Ovary (tissue), 9 donors: ENCODE data around the gene DENND5B. TPM values are rescaled to one million over a fixed set of nuclear protein-coding genes. Genes with fewer than 3 reads are reported as not detected.

Experiments
- DNase-seq, 5 donors: peaks; one replicate each; pipeline ENCODE4 v3.0.0-alpha.2; 2019 to 2020
- H3K27ac ChIP-seq, 2 donors: fragments of 200-600 bp; one replicate each; pipeline versions ENCODE4 v1.5.1 to v1.8.0; 2019 to 2022
- H3K27me3 ChIP-seq: fragments of 200-600 bp; one replicate; pipeline ENCODE4 v1.8.0; 2022
- H3K36me3 ChIP-seq: fragments of 200-600 bp; sonication (generic); one replicate; pipeline ENCODE4 v1.5.1; 2019
- H3K4me1 ChIP-seq: one replicate; pipeline ENCODE4 v1.8.1; 2013; ENCODE audit warnings: mild to moderate bottlenecking, moderate library complexity; ENCODE audit not compliant: insufficient read depth
- H3K4me3 ChIP-seq: fragments of 200-600 bp; sonication (generic); one replicate; pipeline ENCODE4 v1.5.1; 2017
- H3K9me3 ChIP-seq, 2 donors: fragments of 200-600 bp in 1 of 2; sonication (generic) in 1 of 2; one replicate each; pipeline versions ENCODE4 v1.5.1 to v1.8.1; 2013 to 2019; ENCODE audit warnings: mild to moderate bottlenecking in 1 of 2, moderate library complexity in 1 of 2
- CTCF ChIP-seq, 3 donors: fragments of 450-650 bp in 2 of 3; fragments of 200-600 bp in 1 of 3; IDR thresholded peaks; one replicate each; pipeline versions ENCODE4 v1.5.1 to v1.8.0; 2016 to 2022; ENCODE audit warnings: antibody characterized with exemption in 3 of 3, mild to moderate bottlenecking in 1 of 3
- EP300 ChIP-seq: sonication (generic); formaldehyde crosslinking; IDR thresholded peaks from one replicate; pipeline ENCODE4 v1.6.1; 2017; ENCODE audit warnings: antibody characterized with exemption
- POLR2A ChIP-seq: fragments of 450-650 bp; IDR thresholded peaks from one replicate; pipeline ENCODE4 v1.6.1; 2017; ENCODE audit warnings: antibody characterized with exemption, mild to moderate bottlenecking, moderate library complexity
- WGBS, 3 donors: extraction: QIAGEN DNeasy Blood & Tissue Kit in 1 of 3; methylation state at CpG; one replicate each; pipeline versions ENCODE4 v1.1.5 to v1.1.7; 2013 to 2017; 5-methylcytosine and 5-hydroxymethylcytosine counted together
- intact Hi-C, 4 donors: fragments of 100-400 bp; cut with DNase I; formaldehyde crosslinking; loops; one replicate each; pipeline versions ENCODE4 v1.11.0 to v1.15.1; 2022 to 2023
- polyA plus RNA-seq, 2 donors: library from polyadenylated mRNA; stranded (reverse); fragments of 200-250 nt in 1 of 2; fragments of 350-450 nt in 1 of 2; fragmentation: Illumina TruSeq in 1 of 2; extraction: RNeasy Lipid Tissue Mini Kit (QIAGEN cat#74804) in 1 of 2; gene quantifications; one replicate each; pipeline ENCODE4 v1.2.3, GENCODE V29; 2013 to 2014
- total RNA-seq, 7 donors: library from RNA; depleted of rRNA in 2 of 7; stranded (reverse); fragments of >200 nt in 2 of 7; fragmentation: NEBNext Ultra II Directional in 3 of 7; extraction: Animal tissue kit (Norgen Biotek cat#: 25700) in 3 of 7; gene quantifications; one replicate each; pipeline versions ENCODE4 v1.1.0 to v1.2.4, GENCODE V29; 2016 to 2023
- donor health status: DM: no; HTN: no; CAD: no; lungs with moderate emphysema.
- donor health status: DM: no; HTN: no; CAD: no.
- donor health status: Bipolar disorder and iron deficiency.
- donor health status: DM: yes; HTN: yes; CAD: no.
- donor health status: DM: no; HTN: no; CAD: no.
- donor health status: DM: yes; HTN: yes; CAD: no.

DENND5B gene
- total and polyA plus RNA-seq, 9 donors, result 13.9 to 70.7 (median 47.9) TPM

- TF ChIP-seq POLR2A, result no peak
- TF ChIP-seq CTCF (IDR thresholded peaks at IDR 0.05), result no peak
- TF ChIP-seq EP300, result no peak
- no peaks in the 10 kb centered on the region for H3K9me3 ChIP-seq
- intact Hi-C loops, result no loop called here
- H3K4me1 ChIP-seq, result peaks cover 17% of the 10 kb centered on the region
- H3K36me3 ChIP-seq, result no peaks in the 10 kb centered on the region
- no peaks in the 10 kb centered on the region for H3K27me3 ChIP-seq
- no peak overlapping the region for H3K27ac ChIP-seq
- no peak overlapping the region for H3K4me3 ChIP-seq
- no peak for DNase-seq
- WGBS, 3 donors, result 73 to 82% (median 76%) methylated on average over 7 of the region's 7 CpGs
Observed at GRCh38 chr12:31522607-31523006, 68.3 kb downstream of the DENND5B start.

- H3K9me3 ChIP-seq, result no peaks in the 10 kb centered on the region
- H3K36me3 ChIP-seq, result no peaks in the 10 kb centered on the region
- no peak for TF ChIP-seq POLR2A
- no peak for TF ChIP-seq EP300
- H3K4me1 ChIP-seq, result peaks cover 17% of the 10 kb centered on the region
- DNase-seq, result no peak
- intact Hi-C loops, result no loop called here
- WGBS, 3 donors, result 11 to 17% (median 13%) methylated on average over 1 of the region's 1 CpG
- H3K27ac ChIP-seq, result no peak overlapping the region
- H3K4me3 ChIP-seq, result no peak overlapping the region
- H3K27me3 ChIP-seq, result no peaks in the 10 kb centered on the region
Observed at GRCh38 chr12:31521964-31522363, 69.0 kb downstream of the DENND5B start.

GRCh38 chr12:31519511-31519910 lies 71.4 kb downstream of the DENND5B start:
- no peaks in the 10 kb centered on the region for H3K9me3 ChIP-seq
- H3K27me3 ChIP-seq, result no peaks in the 10 kb centered on the region
- peak overlapping the region in 1 of 2 donors; percentile 38 for H3K27ac ChIP-seq
- H3K36me3 ChIP-seq, result no peaks in the 10 kb centered on the region
- H3K4me1 ChIP-seq, result peaks cover 15% of the 10 kb centered on the region
- no peak for TF ChIP-seq POLR2A
- TF ChIP-seq EP300, result no peak
- TF ChIP-seq CTCF (IDR thresholded peaks at IDR 0.05), result no peak
- H3K4me3 ChIP-seq, result no peak overlapping the region
- intact Hi-C loops, result no loop called here
- DNase-seq, result no peak

- intact Hi-C loops, result no loop called here
- peaks cover 14% of the 10 kb centered on the region for H3K4me1 ChIP-seq
- H3K36me3 ChIP-seq, result no peaks in the 10 kb centered on the region
- H3K27me3 ChIP-seq, result no peaks in the 10 kb centered on the region
- no peaks in the 10 kb centered on the region for H3K9me3 ChIP-seq
- DNase-seq, result peak in 4 of 5 donors; percentile 34 to 61 (median 48)
- TF ChIP-seq EP300 (no peak), POLR2A (no peak)
- 4 to 10% (median 9%) methylated on average over 4 of the region's 4 CpGs for WGBS, 3 donors
- H3K4me3 ChIP-seq, result no peak overlapping the region
- peak overlapping the region in 1 of 2 donors; percentile 38 for H3K27ac ChIP-seq
Observed at GRCh38 chr12:31518680-31519227, 72.2 kb downstream of the DENND5B start.

GRCh38 chr12:31517994-31518393 lies 72.9 kb downstream of the DENND5B start:
- no peak for DNase-seq
- 19 to 44% (median 26%) methylated on average over 1 of the region's 1 CpG for WGBS, 3 donors
- Histone ChIP-seq H3K9me3 (no peaks in the 10 kb centered on the region), H3K27ac (peak overlapping the region in 1 of 2 donors; percentile 38), H3K4me3 (no peak overlapping the region), H3K27me3 (no peaks in the 10 kb centered on the region), H3K36me3 (no peaks in the 10 kb centered on the region), H3K4me1 (peaks cover 10% of the 10 kb centered on the region)
- TF ChIP-seq EP300 (no peak), CTCF (IDR thresholded peaks at IDR 0.05) (no peak), POLR2A (no peak)
- intact Hi-C loops, result no loop called here
